ENCODE results near the gene CEP97.
A peak's percentile ranks its signal among the peaks of the same experiment; 100 is the strongest.

Gene CEP97

GRCh38 chr3:101813817-101814440 is 89.5 kb downstream of the CEP97 start:
- ATAC-seq, result peak; percentile 41

GRCh38 chr3:101814835-101815234 is 90.4 kb downstream of the CEP97 start:
- ATAC-seq, result no peak

More at GRCh38 chr3:101813817-101814440, 89.5 kb downstream of the CEP97 start:
- TF ChIP-seq TOX (CRISPR knock-in tag; IDR thresholded peaks at IDR 0.05; ENCODE audit: borderline replicate concordance) (no peak), TCF4 (CRISPR knock-in tag; IDR thresholded peaks at IDR 0.05; ENCODE audit: borderline replicate concordance) (0 out of 2 replicates have a peak, but pooled peaks have one; percentile 25), ISL1 (CRISPR knock-in tag; IDR thresholded peaks at IDR 0.05) (0 out of 2 replicates have a peak, but pooled peaks have one; percentile 6), ZFP3 (CRISPR knock-in tag; IDR thresholded peaks at IDR 0.05) (no peak), ZC3H10 (CRISPR knock-in tag; IDR thresholded peaks at IDR 0.05) (no peak), CSRNP3 (CRISPR knock-in tag; IDR thresholded peaks at IDR 0.05) (0 out of 2 replicates have a peak, but pooled peaks have one; percentile 57)

GRCh38 chr3:101816215-101817149 is 92.1 kb downstream of the CEP97 start:
- no peak for ATAC-seq
- no peak for TF ChIP-seq ZNF565 (CRISPR knock-in tag; conservative IDR thresholded peaks at IDR 0.05; ENCODE audit: low read depth)
- TF ChIP-seq OSR1 (CRISPR knock-in tag; IDR thresholded peaks at IDR 0.05), result no peak
- no peak for TF ChIP-seq SNAI2 (CRISPR knock-in tag; IDR thresholded peaks at IDR 0.05)
- TF ChIP-seq TSHZ2 (CRISPR knock-in tag; IDR thresholded peaks at IDR 0.05), result no peak
- TF ChIP-seq RARB (CRISPR knock-in tag; IDR thresholded peaks at IDR 0.05), result no peak
- no peak for TF ChIP-seq GLIS3 (CRISPR knock-in tag; IDR thresholded peaks at IDR 0.05)
- no peak for TF ChIP-seq ZC3H10 (CRISPR knock-in tag; IDR thresholded peaks at IDR 0.05)
- no peak for TF ChIP-seq CREB5 (CRISPR knock-in tag; IDR thresholded peaks at IDR 0.05; ENCODE audit: low read depth)
- TF ChIP-seq ZNF70 (CRISPR knock-in tag; IDR thresholded peaks at IDR 0.05), result no peak
- TF ChIP-seq ZFP30 (CRISPR knock-in tag; IDR thresholded peaks at IDR 0.05), result no peak
- no peak for TF ChIP-seq POU6F1 (CRISPR knock-in tag; IDR thresholded peaks at IDR 0.05; ENCODE audit: borderline replicate concordance, low read depth)

More at GRCh38 chr3:101814835-101815234, 90.4 kb downstream of the CEP97 start:
- TF ChIP-seq CSDC2 (CRISPR knock-in tag; IDR thresholded peaks at IDR 0.05) (no peak), TSHZ2 (CRISPR knock-in tag; IDR thresholded peaks at IDR 0.05) (no peak), ZFP30 (CRISPR knock-in tag; IDR thresholded peaks at IDR 0.05) (no peak), ARNTL (CRISPR knock-in tag; IDR thresholded peaks at IDR 0.05; ENCODE audit: borderline replicate concordance, low read depth) (no peak), RARB (CRISPR knock-in tag; IDR thresholded peaks at IDR 0.05) (no peak), ESRRG (CRISPR knock-in tag; IDR thresholded peaks at IDR 0.05) (no peak), POU6F1 (CRISPR knock-in tag; IDR thresholded peaks at IDR 0.05; ENCODE audit: borderline replicate concordance, low read depth) (no peak)
